NCI-H2227 (cell line): Measurements from ENCODE around the gene RNMT.

ENCODE experiments used
- DNase-seq: peaks from one replicate; lab custom pipeline; 2025; ENCODE audit not compliant: unreplicated experiment; lab: John Stamatoyannopoulos, UW

RNMT gene

GRCh38 chr18:13809531-13810255, 83.2 kb downstream of the RNMT start:
- DNase-seq: no peak

GRCh38 chr18:13810950-13811485, 84.5 kb downstream of the RNMT start:
- DNase-seq: no peak

- no peak for DNase-seq
Observed at GRCh38 chr18:13811993-13812392, 85.5 kb downstream of the RNMT start.

GRCh38 chr18:13813271-13813849, 86.9 kb downstream of the RNMT start:
- peak; percentile 73 for DNase-seq
